Activated naive CD4-positive, alpha-beta T cell (primary cell): Measurements from ENCODE around the gene SCRN1.
"Not testable (repeated sequence)": the region's sequence is repeated elsewhere in the genome, so short reads cannot be mapped to it uniquely, and the experiment has no call there.

Experiments used
- DNase-seq, 4 experiments: peaks; one replicate each; lab custom pipeline; 2025; lab: John Stamatoyannopoulos, UW

SCRN1 gene

GRCh38 chr7:29968683-29969395 is 20.8 kb downstream of the SCRN1 start:
- no peak for DNase-seq

- no peak for DNase-seq
Observed at GRCh38 chr7:29965030-29965429, 24.6 kb downstream of the SCRN1 start.

GRCh38 chr7:29962035-29962434 is 27.6 kb downstream of the SCRN1 start:
- no peak for DNase-seq

GRCh38 chr7:29961611-29962010 is 28.0 kb downstream of the SCRN1 start:
- not testable (repeated sequence) for DNase-seq

- DNase-seq, result no peak
Observed at GRCh38 chr7:29958667-29959358, 30.8 kb downstream of the SCRN1 start.

DNA sequence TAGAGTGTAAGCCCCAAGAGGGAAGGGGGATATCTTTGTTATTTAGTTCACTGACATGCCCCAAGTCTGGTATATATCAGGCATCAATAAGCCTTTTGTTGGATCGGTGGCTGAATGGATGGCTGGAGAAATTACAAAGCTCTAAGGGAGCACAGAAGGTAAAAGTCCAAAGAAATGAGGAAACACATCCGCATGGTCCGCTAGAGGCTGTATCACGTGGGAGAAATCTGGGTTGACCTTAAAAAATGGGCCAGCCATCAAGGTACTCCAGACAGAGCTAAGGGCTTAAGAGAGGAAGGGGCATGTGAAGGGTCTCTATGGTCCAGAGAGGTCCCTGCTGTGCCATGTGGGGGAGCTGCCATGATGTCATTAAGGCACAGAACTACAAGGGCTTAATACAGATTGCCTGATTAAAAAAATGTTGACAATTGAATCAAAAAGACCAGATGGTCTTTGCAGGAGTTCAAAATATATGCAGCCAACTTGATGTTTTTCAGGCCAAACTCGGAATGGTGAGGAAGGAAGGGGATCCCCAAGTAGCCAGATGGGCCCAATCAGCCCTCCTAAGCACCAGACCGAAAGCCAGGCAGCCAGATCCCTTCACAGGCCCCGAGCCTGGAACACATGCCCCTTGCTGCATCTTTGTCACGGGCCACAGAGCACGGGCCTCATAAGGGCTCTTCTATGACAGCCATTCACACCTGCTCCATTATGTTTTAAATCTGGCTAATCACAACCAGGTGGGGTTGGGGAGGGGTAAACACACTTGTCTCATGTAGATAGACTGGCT is 31.9 kb downstream of the SCRN1 start:
- DNase-seq, result no peak

- DNase-seq, result no peak
Observed at GRCh38 chr7:29956487-29956836, 33.1 kb downstream of the SCRN1 start.

GRCh38 chr7:29955799-29956486 is 33.7 kb downstream of the SCRN1 start:
- no peak for DNase-seq

DNA sequence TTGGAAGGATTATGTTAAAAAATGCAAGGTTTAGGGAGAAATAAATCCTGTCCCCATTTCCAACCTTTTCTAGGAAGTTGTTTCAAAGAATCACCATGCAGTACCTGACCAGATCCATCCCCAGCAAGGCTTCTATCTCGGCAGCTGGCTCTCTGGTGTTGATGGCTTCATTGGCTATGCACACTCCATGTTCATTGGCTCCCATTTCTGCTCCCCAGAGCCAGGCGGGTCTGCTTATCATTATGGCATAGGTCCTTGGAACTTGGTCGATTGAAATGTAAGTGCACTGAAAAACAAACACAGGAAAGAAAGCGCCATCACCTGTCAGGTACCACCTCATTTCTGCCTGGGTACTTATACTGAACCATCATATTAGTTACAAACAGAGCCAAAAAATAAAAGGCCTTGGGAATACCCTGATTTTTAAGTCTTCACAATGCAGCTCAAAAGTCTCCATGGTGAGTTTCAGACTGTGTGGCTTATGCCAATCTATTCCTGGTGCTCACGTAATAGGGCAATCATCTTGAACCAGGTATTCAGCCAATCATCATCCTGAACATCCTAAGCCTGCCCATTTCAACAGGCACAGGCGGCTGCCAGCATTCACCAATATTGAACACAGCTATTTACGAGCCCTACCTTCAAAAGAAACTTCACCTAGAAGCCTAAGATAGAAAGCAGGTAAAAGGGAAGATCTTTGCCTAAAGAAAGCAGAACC is 34.4 kb downstream of the SCRN1 start:
- no peak for DNase-seq

DNA sequence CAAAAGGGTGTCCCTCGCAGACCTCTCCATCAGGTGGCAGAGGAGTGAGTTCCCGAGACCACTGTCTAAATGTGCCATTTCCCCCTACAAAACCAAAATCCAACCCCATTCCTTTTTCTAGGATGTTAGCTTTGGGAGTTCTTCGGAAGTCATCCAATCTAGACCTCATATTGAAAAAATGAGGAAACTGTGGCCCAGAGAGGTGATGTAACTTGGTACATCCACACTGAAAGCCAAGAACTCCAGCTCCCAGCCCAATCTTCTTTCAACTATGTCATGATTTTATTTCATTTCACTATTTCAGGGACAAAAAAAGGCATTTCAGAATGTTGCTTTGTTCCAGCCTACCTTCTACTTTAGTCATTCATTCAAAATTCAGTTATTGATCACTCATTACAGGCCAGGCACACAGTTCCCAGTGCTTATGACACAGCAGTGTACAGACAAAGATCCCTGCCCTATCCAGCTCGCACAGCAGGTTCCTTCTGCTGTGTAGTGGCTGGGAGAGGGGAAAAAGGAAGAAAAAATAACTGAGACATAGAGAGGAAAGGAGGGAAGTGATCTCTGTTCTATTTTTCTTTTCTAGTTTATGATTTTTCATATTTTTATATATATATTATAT is 35.8 kb downstream of the SCRN1 start:
- no peak for DNase-seq

GRCh38 chr7:29951206-29951605 is 38.4 kb downstream of the SCRN1 start:
- no peak for DNase-seq

GRCh38 chr7:29950480-29950879 is 39.1 kb downstream of the SCRN1 start:
- no peak for DNase-seq

DNA sequence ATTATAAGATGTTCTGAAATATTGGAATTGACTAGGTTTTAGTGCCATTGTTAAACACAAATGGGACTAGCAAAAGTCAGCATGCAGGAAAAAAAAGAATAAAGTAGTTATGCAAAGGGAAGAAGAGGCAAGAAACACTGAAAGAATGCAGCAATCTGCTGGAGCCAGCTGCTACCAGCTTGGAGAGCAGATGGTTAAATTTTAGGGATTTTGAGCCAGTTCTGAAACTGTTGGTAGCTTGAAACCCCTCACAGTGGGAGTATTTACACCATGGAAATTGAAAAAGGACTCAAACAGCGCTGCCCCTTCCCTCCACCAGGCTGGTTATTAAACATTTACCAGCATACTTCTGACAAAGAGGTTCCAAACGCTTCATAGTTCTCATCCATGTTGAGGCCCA is 41.0 kb downstream of the SCRN1 start:
- DNase-seq, result no peak

- no peak for DNase-seq
Observed at GRCh38 chr7:29946428-29947186, 43.0 kb downstream of the SCRN1 start.

DNA sequence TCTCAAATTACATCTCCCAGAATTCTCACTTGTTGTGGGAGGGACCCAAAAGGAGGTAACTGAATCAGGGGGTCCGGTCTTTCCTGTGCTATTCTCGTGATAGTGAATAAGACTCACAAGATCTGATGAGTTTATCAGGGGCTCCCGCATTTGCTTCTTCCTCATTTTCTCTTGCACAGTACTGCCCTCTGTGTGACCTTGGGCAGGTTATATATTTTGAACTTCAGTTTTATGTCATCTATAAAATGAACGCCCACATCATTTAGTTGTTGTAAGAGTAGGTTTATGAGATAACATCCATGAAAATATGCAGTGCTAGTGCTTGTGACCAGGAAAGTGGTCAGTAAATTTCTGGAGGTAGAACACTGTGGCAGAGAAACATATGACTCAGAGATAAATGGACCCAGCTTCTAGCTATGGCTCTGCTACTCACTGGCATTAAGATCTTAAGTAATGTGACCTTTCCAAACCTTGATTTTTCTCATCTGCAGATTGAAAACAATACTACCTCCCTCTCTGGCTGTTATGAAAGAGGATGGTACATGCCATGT is 44.3 kb downstream of the SCRN1 start:
- no peak for DNase-seq

GRCh38 chr7:29940199-29940598 is 49.4 kb downstream of the SCRN1 start:
- DNase-seq, result no peak

GRCh38 chr7:29937132-29937531 is 52.5 kb downstream of the SCRN1 start:
- no peak for DNase-seq

GRCh38 chr7:29935111-29935510 is 54.5 kb downstream of the SCRN1 start:
- DNase-seq, result no peak

DNA sequence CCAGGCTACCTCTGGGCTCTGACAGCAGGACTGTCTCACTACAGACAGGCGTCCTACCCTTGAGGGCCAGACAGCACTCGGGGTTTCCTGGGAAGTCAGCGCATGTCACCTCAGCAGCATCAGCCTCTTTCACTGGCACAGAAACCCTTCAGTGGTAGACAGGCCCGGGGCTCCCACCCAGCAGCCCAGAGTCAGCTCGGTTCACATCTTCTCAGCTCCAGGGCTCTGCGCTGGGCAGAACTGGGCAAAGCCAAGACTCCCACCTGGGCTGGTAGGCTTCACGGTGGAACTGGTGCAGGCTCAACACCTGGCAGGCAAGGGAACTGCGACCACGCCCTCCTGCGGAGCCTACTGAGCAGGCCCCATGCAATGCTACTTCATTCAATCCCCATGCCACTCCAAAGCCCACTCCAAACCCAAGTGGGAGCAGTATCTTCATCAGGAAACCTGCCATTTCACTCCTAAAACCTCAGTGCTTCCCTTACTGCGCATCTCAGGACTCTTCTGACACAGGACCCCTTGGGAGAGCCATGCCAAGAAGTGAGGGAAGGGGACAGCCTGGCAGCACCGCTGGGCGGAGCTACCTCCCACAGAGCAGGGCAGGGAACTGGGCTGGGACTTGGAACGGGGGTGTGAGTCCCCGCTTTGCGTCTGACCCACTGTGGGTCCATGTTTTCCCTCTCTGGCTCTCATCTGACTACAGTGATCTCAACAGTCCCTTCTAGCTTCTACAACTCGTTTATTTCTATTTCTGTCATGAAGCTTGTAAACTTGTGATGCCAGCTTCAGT is 60.4 kb downstream of the SCRN1 start:
- DNase-seq, result no peak
